ENCODE results near the gene AGL. TPM values are rescaled to one million over a fixed set of nuclear protein-coding genes. Genes with fewer than 3 reads are reported as not detected.
A peak's percentile ranks its signal among the peaks of the same experiment; 100 is the strongest.

The AGL gene
- total RNA-seq, result 11.6 and 12.5 TPM in 2 replicates

- TF ChIP-seq CTCF (IDR thresholded peaks at IDR 0.05; ENCODE audit: insufficient read depth, low read depth, low read length), result no peak
- H3K4me3 ChIP-seq (ENCODE audit: low read depth, low read length), result peak within 1 kb of the TSS; percentile 86
- DNase-seq (ENCODE audit: low read depth), result peak; percentile 76
These were observed at the start of gene AGL for GRCh38 chr1:99849744-99850458. Gene AGL (plus strand): TSS chr1:99850361. CDS start chr1:99851043, 682 bp downstream.

GRCh38 chr1:99801584-99801983 lies 48.6 kb upstream of the AGL start:
- no peak for TF ChIP-seq CTCF (IDR thresholded peaks at IDR 0.05; ENCODE audit: insufficient read depth, low read depth, low read length)
- DNase-seq (ENCODE audit: low read depth), result no peak
- H3K4me3 ChIP-seq (ENCODE audit: low read depth, low read length), result no peak overlapping the region

GRCh38 chr1:99806882-99807281 lies 43.3 kb upstream of the AGL start:
- TF ChIP-seq CTCF (IDR thresholded peaks at IDR 0.05; ENCODE audit: insufficient read depth, low read depth, low read length), result no peak
- H3K4me3 ChIP-seq (ENCODE audit: low read depth, low read length), result no peak overlapping the region
- no peak for DNase-seq (ENCODE audit: low read depth)

GRCh38 chr1:99808391-99809115 lies 41.6 kb upstream of the AGL start:
- peak; percentile 52 for TF ChIP-seq CTCF (IDR thresholded peaks at IDR 0.05; ENCODE audit: insufficient read depth, low read depth, low read length)
- DNase-seq (ENCODE audit: low read depth), result peak; percentile 95
- H3K4me3 ChIP-seq (ENCODE audit: low read depth, low read length), result no peak overlapping the region

GRCh38 chr1:99811075-99811474 lies 39.1 kb upstream of the AGL start:
- H3K4me3 ChIP-seq (ENCODE audit: low read depth, low read length), result no peak overlapping the region
- no peak for TF ChIP-seq CTCF (IDR thresholded peaks at IDR 0.05; ENCODE audit: insufficient read depth, low read depth, low read length)
- DNase-seq (ENCODE audit: low read depth), result no peak

GRCh38 chr1:99811747-99812146 lies 38.4 kb upstream of the AGL start:
- TF ChIP-seq CTCF (IDR thresholded peaks at IDR 0.05; ENCODE audit: insufficient read depth, low read depth, low read length), result no peak
- H3K4me3 ChIP-seq (ENCODE audit: low read depth, low read length), result no peak overlapping the region
- DNase-seq (ENCODE audit: low read depth), result no peak

Measured in fibroblast of villous mesenchyme (primary cell).